ELR (cell line): Measurements from ENCODE around the gene LSR.
A peak's percentile ranks its signal among the peaks of the same experiment; 100 is the strongest.

ENCODE experiments used
- DNase-seq: peaks from one replicate; pipeline ENCODE4 v3.0.0-alpha.2; 2015; ENCODE audit warnings: low read depth

LSR gene

GRCh38 chr19:35302446-35302845, 53.6 kb downstream of the LSR start:
- no peak for DNase-seq

DNA sequence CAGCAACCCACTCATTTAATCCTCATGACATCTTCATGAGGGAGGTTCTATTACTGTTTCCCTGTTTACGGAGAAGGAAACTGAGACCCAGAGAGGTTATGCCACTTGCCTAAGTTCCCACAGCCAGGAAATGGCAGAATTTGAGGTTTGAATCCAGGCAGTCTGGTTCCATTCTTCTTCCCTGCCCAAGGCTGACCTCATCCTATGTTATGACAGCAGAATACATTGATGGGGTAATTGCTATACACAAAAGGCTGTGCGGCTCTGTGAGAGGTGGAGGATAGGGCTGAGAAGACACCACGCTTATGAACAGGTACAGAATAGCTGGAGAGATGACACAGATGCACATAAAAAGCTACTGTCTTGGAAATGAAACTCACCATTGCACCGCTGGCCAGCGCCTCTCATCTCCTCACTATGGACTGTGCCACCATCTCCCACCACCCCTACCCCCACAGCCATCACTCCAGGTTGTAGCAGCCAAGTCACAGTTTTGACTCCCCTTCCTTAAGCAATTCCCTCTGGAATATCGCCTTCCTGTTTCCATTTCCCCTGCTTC, 54.6 kb downstream of the LSR start:
- no peak for DNase-seq

- DNase-seq, result no peak
Measured at GRCh38 chr19:35304036-35304435, 55.2 kb downstream of the LSR start.

- no peak for DNase-seq
Measured at GRCh38 chr19:35305181-35305580, 56.4 kb downstream of the LSR start.

DNA sequence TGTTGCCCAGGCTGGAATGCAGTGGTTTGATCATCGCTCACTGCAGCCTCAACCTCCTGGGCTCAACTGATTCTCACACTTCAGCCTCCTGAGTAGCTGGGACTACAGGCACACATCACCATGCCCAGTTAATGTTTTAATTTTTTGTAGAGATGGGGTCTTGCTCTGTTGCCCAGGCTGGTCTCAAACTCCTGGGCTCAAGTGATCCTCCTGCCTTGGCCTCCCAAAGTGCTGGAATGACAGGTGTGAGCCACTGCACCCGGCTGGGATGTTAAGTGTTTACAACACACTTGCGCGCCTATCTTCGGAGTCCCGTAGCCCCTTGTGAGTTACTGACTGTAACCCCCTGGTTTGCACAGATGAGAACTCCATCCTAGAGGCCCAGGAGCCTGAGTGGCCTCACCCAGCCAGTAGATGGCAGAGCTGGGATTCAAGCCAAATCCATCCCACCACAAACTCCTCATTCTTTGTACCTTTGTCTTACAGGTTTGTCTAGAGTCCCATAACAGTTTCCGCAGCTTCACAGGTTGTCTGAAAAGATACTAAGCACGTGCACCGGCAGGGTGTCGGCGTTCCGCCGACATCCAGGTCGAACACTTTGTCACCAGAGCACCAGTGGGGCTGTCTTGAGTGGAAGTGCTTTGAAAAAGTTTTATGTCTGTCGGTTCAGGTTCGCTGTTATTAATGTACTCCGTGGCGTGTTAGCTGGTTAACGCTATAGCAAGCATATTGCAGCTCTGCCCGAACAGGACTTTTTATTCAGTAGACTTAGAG, 57.9 kb downstream of the LSR start:
- DNase-seq, result peak; percentile 21

DNA sequence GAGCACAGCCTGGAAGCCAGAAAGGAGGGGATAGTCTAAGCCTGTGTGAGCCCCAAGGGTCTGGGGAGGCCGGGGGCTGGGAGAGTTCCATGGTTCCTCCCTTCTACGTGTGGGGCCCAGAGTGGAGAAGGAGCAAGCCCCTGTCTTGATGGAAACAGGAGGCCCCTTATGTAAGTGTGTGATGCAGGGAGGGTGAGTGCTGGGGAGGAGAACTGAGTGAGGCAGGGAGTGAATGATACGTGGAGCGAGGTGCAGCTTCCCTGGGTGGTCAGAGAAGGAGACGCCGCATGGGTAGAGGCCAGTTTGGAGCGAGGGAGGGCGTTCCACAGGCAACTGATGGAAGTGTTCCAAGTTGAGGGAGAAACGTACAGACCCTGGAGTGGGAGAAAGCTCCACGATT, 59.1 kb downstream of the LSR start:
- no peak for DNase-seq

DNA sequence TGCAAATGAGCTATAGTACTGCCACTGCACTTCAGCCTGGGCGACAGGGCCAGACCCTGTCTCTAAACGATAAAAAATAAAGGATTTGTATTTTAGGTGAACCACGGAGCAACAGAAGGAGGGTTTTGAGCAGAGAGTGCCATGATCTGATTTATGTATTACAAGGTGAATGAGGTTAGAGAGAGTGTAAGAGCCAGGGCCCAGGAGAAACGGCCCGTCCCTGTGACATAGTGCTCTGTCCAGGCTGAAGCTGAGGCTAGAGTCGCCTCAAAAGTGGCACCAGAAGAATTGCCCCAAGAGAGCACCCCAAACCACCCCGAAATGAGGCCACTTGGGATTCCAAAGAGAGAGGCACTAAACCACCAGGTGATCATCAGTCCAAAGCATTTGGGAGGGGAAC, 60.1 kb downstream of the LSR start:
- DNase-seq, result no peak

DNA sequence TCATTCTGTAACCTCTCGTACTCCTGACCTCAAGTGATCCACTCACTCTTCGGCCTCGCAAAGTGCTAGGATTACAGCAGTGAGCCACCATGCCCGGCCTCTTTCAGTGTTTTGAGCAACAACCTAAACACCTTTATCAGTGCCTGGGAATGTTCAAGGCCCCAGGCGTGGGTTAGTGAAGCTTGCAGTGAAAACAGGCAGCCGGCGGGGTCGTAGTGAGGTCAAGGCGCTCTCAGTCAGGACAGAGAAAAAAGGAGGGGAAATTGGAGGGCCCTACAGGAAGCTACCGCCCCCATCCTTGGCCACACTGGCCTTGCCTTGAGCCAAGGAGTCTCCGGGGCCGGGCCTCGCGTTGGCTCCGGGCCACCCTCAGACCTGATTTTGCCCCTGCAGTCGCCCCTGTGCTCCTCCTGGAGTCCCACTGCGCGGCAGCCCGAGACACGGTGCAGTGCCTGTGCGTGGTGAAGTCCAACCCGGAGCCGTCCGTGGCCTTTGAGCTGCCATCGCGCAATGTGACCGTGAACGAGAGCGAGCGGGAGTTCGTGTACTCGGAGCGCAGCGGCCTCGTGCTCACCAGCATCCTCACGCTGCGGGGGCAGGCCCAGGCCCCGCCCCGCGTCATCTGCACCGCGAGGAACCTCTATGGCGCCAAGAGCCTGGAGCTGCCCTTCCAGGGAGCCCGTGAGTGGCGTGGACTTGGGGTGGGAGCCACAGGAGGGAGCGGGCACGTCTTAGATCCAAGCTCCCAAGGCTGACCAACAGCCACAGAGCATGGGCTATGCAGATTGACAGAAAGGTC, 60.9 kb downstream of the LSR start:
- DNase-seq, result no peak

DNA sequence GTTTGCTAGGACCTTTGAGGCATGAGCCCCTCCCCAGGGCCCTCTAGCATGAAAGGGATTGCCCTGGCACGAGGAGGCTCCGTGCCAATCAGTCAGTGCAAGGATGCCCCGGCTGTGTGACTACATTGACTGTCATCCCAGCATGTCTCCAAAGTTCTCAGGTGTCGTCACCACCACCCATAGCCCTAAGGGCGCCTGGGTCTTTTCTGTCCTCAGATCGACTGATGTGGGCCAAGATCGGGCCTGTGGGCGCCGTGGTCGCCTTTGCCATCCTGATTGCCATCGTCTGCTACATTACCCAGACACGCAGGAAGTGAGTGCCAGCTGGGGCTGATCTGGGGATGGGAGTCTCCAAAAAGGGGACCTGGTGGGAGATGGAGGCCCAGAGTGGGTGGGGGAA, 61.5 kb downstream of the LSR start:
- no peak for DNase-seq

- DNase-seq, result no peak
Measured at GRCh38 chr19:35310811-35311465, 62.1 kb downstream of the LSR start.

GRCh38 chr19:35311901-35312665, 63.3 kb downstream of the LSR start:
- DNase-seq, result no peak

GRCh38 chr19:35313587-35313986, 64.8 kb downstream of the LSR start:
- no peak for DNase-seq

GRCh38 chr19:35314031-35314430, 65.2 kb downstream of the LSR start:
- DNase-seq, result no peak

- no peak for DNase-seq
Measured at GRCh38 chr19:35314858-35315470, 66.2 kb downstream of the LSR start.

GRCh38 chr19:35315883-35316282, 67.1 kb downstream of the LSR start:
- no peak for DNase-seq

DNA sequence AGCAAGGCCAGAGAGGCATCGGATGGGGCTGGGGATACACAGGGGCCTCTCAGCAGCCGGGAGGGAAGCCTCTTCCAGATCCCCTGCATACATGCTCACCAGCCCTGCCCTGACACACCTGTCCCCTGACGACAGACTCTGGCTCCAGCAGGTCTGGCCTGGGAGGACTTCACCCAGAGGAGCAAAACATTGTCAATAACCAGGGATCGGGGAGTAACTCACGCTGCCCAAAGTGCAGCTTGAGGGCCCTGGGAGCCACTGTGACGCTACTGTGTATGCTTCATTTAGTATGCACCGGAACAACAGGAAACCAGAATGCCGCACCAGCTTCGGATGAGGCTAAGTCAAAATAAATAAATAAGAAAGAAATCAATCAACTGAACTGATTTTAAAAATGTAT, 67.8 kb downstream of the LSR start:
- no peak for DNase-seq
